ENCODE measurements around the gene AUNIP.

Gene AUNIP

GRCh38 chr1:25856856-25857255, 2.4 kb downstream of the AUNIP start:
- no peak overlapping the region for H3K27ac ChIP-seq (replicated peaks)
- TF ChIP-seq CTCF (IDR thresholded peaks at IDR 0.05; ENCODE audit: insufficient read depth, low read length) (no peak), POLR2AphosphoS5 (IDR thresholded peaks at IDR 0.05; ENCODE audit: low read depth) (no peak), REST (IDR thresholded peaks at IDR 0.05; ENCODE audit: insufficient replicate concordance, low read depth) (no peak), GABPA (IDR thresholded peaks at IDR 0.05; ENCODE audit: low read depth) (no peak)
- DNase-seq (ENCODE audit: low read depth in 1 of 2, low spot score in 1 of 2), result no peak
- no peak overlapping the region for H3K4me3 ChIP-seq (replicated peaks; ENCODE audit: insufficient read depth, low read length)
- H3K27me3 ChIP-seq (ENCODE audit: insufficient read depth, poor library complexity, severe bottlenecking), result no peaks in the 10 kb centered on the region

GRCh38 chr1:25854554-25854953, 4.7 kb downstream of the AUNIP start:
- Histone ChIP-seq H3K27me3 (ENCODE audit: insufficient read depth, poor library complexity, severe bottlenecking) (no peaks in the 10 kb centered on the region), H3K27ac (replicated peaks) (no peak overlapping the region), H3K4me3 (replicated peaks; ENCODE audit: insufficient read depth, low read length) (no peak overlapping the region)
- DNase-seq (ENCODE audit: low read depth in 1 of 2, low spot score in 1 of 2), result no peak
- TF ChIP-seq SPI1 (IDR thresholded peaks at IDR 0.05; ENCODE audit: borderline replicate concordance, low read depth) (no peak), CTCF (IDR thresholded peaks at IDR 0.05; ENCODE audit: insufficient read depth, low read length) (no peak), GABPA (IDR thresholded peaks at IDR 0.05; ENCODE audit: low read depth) (no peak), REST (IDR thresholded peaks at IDR 0.05; ENCODE audit: insufficient replicate concordance, low read depth) (no peak), POLR2AphosphoS5 (IDR thresholded peaks at IDR 0.05; ENCODE audit: low read depth) (no peak)

- Histone ChIP-seq H3K4me3 (replicated peaks; ENCODE audit: insufficient read depth, low read length) (no peak overlapping the region), H3K27ac (replicated peaks) (no peak overlapping the region), H3K27me3 (ENCODE audit: insufficient read depth, poor library complexity, severe bottlenecking) (no peaks in the 10 kb centered on the region)
- TF ChIP-seq CTCF (IDR thresholded peaks at IDR 0.05; ENCODE audit: insufficient read depth, low read length), result no peak
- no peak for DNase-seq (ENCODE audit: low read depth in 1 of 2, low spot score in 1 of 2)
Measured at GRCh38 chr1:25848531-25848930, 10.7 kb downstream of the AUNIP start.

- no peak for DNase-seq (ENCODE audit: low read depth in 1 of 2, low spot score in 1 of 2)
- H3K4me3 ChIP-seq (replicated peaks; ENCODE audit: insufficient read depth, low read length), result no peak overlapping the region
- no peaks in the 10 kb centered on the region for H3K27me3 ChIP-seq (ENCODE audit: insufficient read depth, poor library complexity, severe bottlenecking)
- H3K27ac ChIP-seq (replicated peaks), result no peak overlapping the region
- TF ChIP-seq SPI1 (IDR thresholded peaks at IDR 0.05; ENCODE audit: borderline replicate concordance, low read depth), result no peak
- TF ChIP-seq POLR2AphosphoS5 (IDR thresholded peaks at IDR 0.05; ENCODE audit: low read depth), result no peak
- no peak for TF ChIP-seq CTCF (IDR thresholded peaks at IDR 0.05; ENCODE audit: insufficient read depth, low read length)
- no peak for TF ChIP-seq REST (IDR thresholded peaks at IDR 0.05; ENCODE audit: insufficient replicate concordance, low read depth)
- no peak for TF ChIP-seq GABPA (IDR thresholded peaks at IDR 0.05; ENCODE audit: low read depth)
Measured at GRCh38 chr1:25847929-25848328, 11.3 kb downstream of the AUNIP start.
